GM12878 (cell line): ENCODE data around the gene RERE.

Experiments used
- EZH2 ChIP-seq: IDR thresholded peaks from 2 replicates; pipeline ENCODE4 v1.6.1; 2012; ENCODE audit warnings: low read depth, mild to moderate bottlenecking, control low read depth, inconsistent platforms, low read length, borderline replicate concordance; ENCODE audit not compliant: control insufficient read depth
- FOS ChIP-seq: IDR thresholded peaks from 3 replicates; pipeline ENCODE4 v1.6.1; 2011; ENCODE audit warnings: borderline replicate concordance; ENCODE audit not compliant: insufficient read length; ENCODE audit errors: extremely low read depth
- GABPA ChIP-seq: IDR thresholded peaks from 2 replicates; pipeline ENCODE4 v1.6.1; 2014; ENCODE audit warnings: antibody characterized with exemption, low read depth, mild to moderate bottlenecking, inconsistent platforms
- TF ChIP-seq, protein P1 (sequence below): fragments of 450-650 bp; formaldehyde crosslinking; IDR thresholded peaks from 2 replicates; pipeline ENCODE4 v1.4.0; 2022; ENCODE audit warnings: mild to moderate bottlenecking, moderate library complexity

DNA sequence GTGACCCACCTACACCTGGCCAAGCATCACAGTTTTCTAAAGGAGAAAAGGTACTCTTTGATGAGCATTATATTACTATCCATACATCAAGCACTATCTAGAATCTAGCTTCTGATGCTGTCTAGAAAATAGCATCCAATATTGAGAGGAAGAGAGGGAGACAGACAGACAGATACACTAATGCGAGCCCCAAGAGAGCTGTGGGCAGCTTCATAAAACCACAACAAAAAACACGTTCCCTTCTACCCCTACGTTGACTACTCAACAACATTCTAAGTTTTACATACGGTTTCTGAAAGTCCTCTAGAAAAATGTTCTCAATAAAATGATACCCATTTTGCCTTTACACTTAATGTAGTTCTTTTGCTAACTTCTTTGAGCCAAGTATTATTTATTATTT is 277.8 kb downstream of the RERE start:
- TF ChIP-seq EZH2 (no peak), GABPA (no peak), FOS (no peak)
- TF ChIP-seq, protein P1, sequence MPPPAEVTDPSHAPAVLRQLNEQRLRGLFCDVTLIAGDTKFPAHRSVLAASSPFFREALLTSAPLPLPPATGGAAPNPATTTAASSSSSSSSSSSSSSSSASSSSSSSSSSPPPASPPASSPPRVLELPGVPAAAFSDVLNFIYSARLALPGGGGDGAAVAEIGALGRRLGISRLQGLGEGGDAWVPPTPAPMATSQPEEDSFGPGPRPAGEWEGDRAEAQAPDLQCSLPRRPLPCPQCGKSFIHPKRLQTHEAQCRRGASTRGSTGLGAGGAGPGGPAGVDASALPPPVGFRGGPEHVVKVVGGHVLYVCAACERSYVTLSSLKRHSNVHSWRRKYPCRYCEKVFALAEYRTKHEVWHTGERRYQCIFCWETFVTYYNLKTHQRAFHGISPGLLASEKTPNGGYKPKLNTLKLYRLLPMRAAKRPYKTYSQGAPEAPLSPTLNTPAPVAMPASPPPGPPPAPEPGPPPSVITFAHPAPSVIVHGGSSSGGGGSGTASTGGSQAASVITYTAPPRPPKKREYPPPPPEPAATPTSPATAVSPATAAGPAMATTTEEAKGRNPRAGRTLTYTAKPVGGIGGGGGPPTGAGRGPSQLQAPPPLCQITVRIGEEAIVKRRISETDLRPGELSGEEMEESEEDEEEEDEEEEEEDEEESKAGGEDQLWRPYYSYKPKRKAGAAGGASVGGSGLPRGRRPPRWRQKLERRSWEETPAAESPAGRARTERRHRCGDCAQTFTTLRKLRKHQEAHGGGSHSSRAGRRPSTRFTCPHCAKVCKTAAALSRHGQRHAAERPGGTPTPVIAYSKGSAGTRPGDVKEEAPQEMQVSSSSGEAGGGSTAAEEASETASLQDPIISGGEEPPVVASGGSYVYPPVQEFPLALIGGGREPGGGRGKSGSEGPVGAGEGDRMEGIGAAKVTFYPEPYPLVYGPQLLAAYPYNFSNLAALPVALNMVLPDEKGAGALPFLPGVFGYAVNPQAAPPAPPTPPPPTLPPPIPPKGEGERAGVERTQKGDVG (CRISPR knock-in tag): no peak
